GM23248 (cell line): ENCODE results near the gene EDEM2. TPM values are rescaled to one million over a fixed set of nuclear protein-coding genes. Genes with fewer than 3 reads are reported as not detected.
A peak's percentile ranks its signal among the peaks of the same experiment; 100 is the strongest.

Experiments
- DNase-seq: peaks from one replicate; pipeline ENCODE4 v3.0.0-alpha.2; 2015
- H2AFZ ChIP-seq: fragments of 200-600 bp; sonication (generic); 2 replicates; pipeline ENCODE4 v1.6.1; 2016; ENCODE audit warnings: antibody characterized with exemption
- H3F3A ChIP-seq: fragments of 200-600 bp; sonication (generic); 2 replicates; pipeline ENCODE4 v1.6.1; 2016; ENCODE audit warnings: mild to moderate bottlenecking, antibody characterized with exemption, mixed run types; ENCODE audit not compliant: insufficient read depth
- H3K27ac ChIP-seq: fragments of 200-600 bp; sonication (generic); 2 replicates; pipeline ENCODE4 v1.5.1; 2016; ENCODE audit warnings: mild to moderate bottlenecking
- H3K27me3 ChIP-seq: fragments of 200-600 bp; sonication (generic); replicated peaks from 2 replicates; pipeline ENCODE4 v1.6.1; 2016; ENCODE audit warnings: mild to moderate bottlenecking; ENCODE audit not compliant: insufficient read depth
- H3K36me3 ChIP-seq: fragments of 200-600 bp; sonication (generic); 2 replicates; pipeline ENCODE4 v1.6.1; 2016; ENCODE audit warnings: low read depth, mild to moderate bottlenecking
- H3K4me1 ChIP-seq: fragments of 200-600 bp; sonication (generic); 2 replicates; pipeline ENCODE4 v1.6.1; 2016; ENCODE audit warnings: mild to moderate bottlenecking; ENCODE audit not compliant: insufficient read depth
- H3K4me2 ChIP-seq: fragments of 200-600 bp; sonication (generic); one replicate; pipeline ENCODE4 v1.6.1; 2016; ENCODE audit warnings: mild to moderate bottlenecking; ENCODE audit not compliant: unreplicated experiment
- H3K4me3 ChIP-seq: fragments of 200-600 bp; sonication (generic); 2 replicates; pipeline ENCODE4 v1.5.1; 2016; ENCODE audit warnings: mild to moderate bottlenecking
- H3K79me2 ChIP-seq: fragments of 200-600 bp; sonication (generic); 2 replicates; pipeline ENCODE4 v1.6.1; 2016; ENCODE audit warnings: mild to moderate bottlenecking; ENCODE audit not compliant: insufficient read depth
- H3K9ac ChIP-seq: fragments of 200-600 bp; sonication (generic); 2 replicates; pipeline ENCODE4 v1.6.1; 2016; ENCODE audit warnings: mild to moderate bottlenecking
- H3K9me2 ChIP-seq: fragments of 200-600 bp; sonication (generic); 2 replicates; pipeline ENCODE4 v1.6.1; 2016; ENCODE audit warnings: mixed run types, mild to moderate bottlenecking, moderate library complexity; ENCODE audit not compliant: insufficient read depth
- H3K9me3 ChIP-seq: fragments of 200-600 bp; sonication (generic); one replicate; pipeline ENCODE4 v1.6.1; 2017; ENCODE audit warnings: low read depth
- H4K20me1 ChIP-seq: fragments of 200-600 bp; sonication (generic); 2 replicates; pipeline ENCODE4 v1.6.0; 2016; ENCODE audit not compliant: insufficient read depth
- EZH2 ChIP-seq: fragments of 200-600 bp; sonication (generic); IDR thresholded peaks from 2 replicates; pipeline ENCODE4 v1.6.1; 2018; ENCODE audit warnings: antibody characterized with exemption, mild to moderate bottlenecking; ENCODE audit not compliant: insufficient read depth, poor library complexity, severe bottlenecking
- EZH2phosphoT487 ChIP-seq: fragments of 200-600 bp; sonication (generic); IDR thresholded peaks from 2 replicates; pipeline ENCODE4 v1.6.1; 2018; ENCODE audit warnings: antibody characterized with exemption, moderate library complexity, mild to moderate bottlenecking, low read depth; ENCODE audit not compliant: insufficient read depth
- WGBS, 2 experiments: methylation state at CpG; one replicate each; pipeline ENCODE4 v1.1.6; 2015 to 2017; ENCODE audit warnings: low lambda C conversion rate in 2 of 2, low coverage in 1 of 2; ENCODE audit errors: missing lambda C conversion rate in 2 of 2; 5-methylcytosine and 5-hydroxymethylcytosine counted together
- in situ Hi-C: fragments of 300-500 bp; cut with MboI; formaldehyde crosslinking; loops from 2 replicates; pipeline ENCODE4 v1.15.0; 2020
- polyA plus RNA-seq: library from polyadenylated mRNA; unstranded; fragments of >200 nt; fragmentation: Nextera tagmentation; extraction: Ambion mirVana; gene quantifications from 2 replicates; pipeline ENCODE4 v1.2.1, GENCODE V29; 2016
- total RNA-seq: library from RNA; depleted of rRNA; stranded (reverse); fragments of >200 nt; shearing (Covaris generic); gene quantifications from 2 replicates; pipeline ENCODE4 v1.2.3, GENCODE V29; 2014

EDEM2 gene
- total and polyA plus RNA-seq, 2 experiments from 2014 or later: 31.9 to 34.9 TPM

GRCh38 chr20:35101620-35102019 lies 45.5 kb downstream of the EDEM2 start:
- Histone ChIP-seq H3K4me1 (no peaks in the 10 kb centered on the region), H3K36me3 (no peaks in the 10 kb centered on the region), H3K9me3 (no peaks in the 10 kb centered on the region), H3F3A (peaks cover 3% of the 10 kb centered on the region; the same call in 1 of the 2 replicates), H4K20me1 (no peaks in the 10 kb centered on the region), H2AFZ (no peak overlapping the region), H3K9ac (no peak overlapping the region), H3K79me2 (no peaks in the 10 kb centered on the region), H3K4me2 (no peak overlapping the region), H3K9me2 (no peaks in the 10 kb centered on the region), H3K27ac (no peak overlapping the region), H3K4me3 (no peak overlapping the region), H3K27me3 (no peaks in the 10 kb centered on the region)
- DNase-seq: no peak
- in situ Hi-C loops: no loop called here
- no peak for TF ChIP-seq EZH2phosphoT487
- TF ChIP-seq EZH2: no peak
- 75 to 78% methylated on average over 8 of the region's 8 CpGs for WGBS, 2 experiments

- WGBS, 2 experiments: 43 to 46% methylated on average over 8 of the region's 8 CpGs
- Histone ChIP-seq H3K9me2 (no peaks in the 10 kb centered on the region), H3K4me1 (peaks cover 25% of the 10 kb centered on the region), H3K4me3 (peak overlapping the region; percentile 92), H3K27me3 (no peaks in the 10 kb centered on the region), H4K20me1 (peaks cover 4% of the 10 kb centered on the region; the same call in 1 of the 2 replicates), H3K9me3 (no peaks in the 10 kb centered on the region), H3K9ac (peak overlapping the region; percentile 97), H3F3A (peaks cover 23% of the 10 kb centered on the region), H3K79me2 (peaks cover 42% of the 10 kb centered on the region), H3K27ac (peak overlapping the region; percentile 92), H3K4me2 (peak overlapping the region; percentile 71), H2AFZ (peak overlapping the region; percentile 98), H3K36me3 (no peaks in the 10 kb centered on the region)
- peak; percentile 85 for DNase-seq
- TF ChIP-seq EZH2phosphoT487 (no peak), EZH2 (no peak)
- in situ Hi-C loops: no loop called here
Measured at GRCh38 chr20:35093267-35093884, 53.8 kb downstream of the EDEM2 start.

- in situ Hi-C loops: no loop called here
- Histone ChIP-seq H3K79me2 (peaks cover 49% of the 10 kb centered on the region), H3K27ac (peak within 1 kb of the TSS; percentile 92), H3K27me3 (no peaks in the 10 kb centered on the region), H4K20me1 (peaks cover 11% of the 10 kb centered on the region), H3K9me3 (no peaks in the 10 kb centered on the region), H3K9ac (peak within 1 kb of the TSS; percentile 97), H3K4me3 (peak within 1 kb of the TSS; percentile 92), H3K4me2 (peak within 1 kb of the TSS; percentile 100), H3K36me3 (no peaks in the 10 kb centered on the region), H3K9me2 (no peaks in the 10 kb centered on the region), H3K4me1 (peaks cover 32% of the 10 kb centered on the region), H3F3A (peaks cover 30% of the 10 kb centered on the region), H2AFZ (peak within 1 kb of the TSS; percentile 98)
- peak; percentile 95 for DNase-seq
- WGBS, 2 experiments: 0 to 1% methylated on average over 54 to 62 of the region's 69 CpGs
- no peak for TF ChIP-seq EZH2
- no peak for TF ChIP-seq EZH2phosphoT487
Measured at GRCh38 chr20:35092524-35093266, 54.4 kb downstream of the EDEM2 start, which contains the start of gene TRPC4AP. Gene TRPC4AP, minus strand, starts transcription at chr20:35092807. Its CDS starts 26 bp downstream, at chr20:35092781.

GRCh38 chr20:35091816-35092523 lies 55.2 kb downstream of the EDEM2 start:
- Histone ChIP-seq H3K4me3 (peak overlapping the region; percentile 92), H3K27me3 (no peaks in the 10 kb centered on the region), H3F3A (peaks cover 35% of the 10 kb centered on the region), H3K36me3 (no peaks in the 10 kb centered on the region), H3K4me2 (peak overlapping the region; percentile 100), H2AFZ (peak overlapping the region; percentile 98), H3K9ac (peak overlapping the region; percentile 97), H3K4me1 (peaks cover 37% of the 10 kb centered on the region), H3K27ac (peak overlapping the region; percentile 92), H4K20me1 (peaks cover 16% of the 10 kb centered on the region), H3K79me2 (peaks cover 57% of the 10 kb centered on the region), H3K9me2 (no peaks in the 10 kb centered on the region), H3K9me3 (no peaks in the 10 kb centered on the region)
- DNase-seq: peak; percentile 67
- 1 to 3% methylated on average over 27 to 28 of the region's 28 CpGs for WGBS, 2 experiments
- in situ Hi-C loops: no loop called here
- TF ChIP-seq EZH2 (no peak), EZH2phosphoT487 (no peak)
